HG03066 (cell line): ENCODE data around the gene NAT9.
A peak's percentile ranks its signal among the peaks of the same experiment; 100 is the strongest.

Experiments
- ATAC-seq: cut with Tn5 transposase; IDR thresholded peaks from one replicate; pipeline ENCODE4 v1.9.1; 2021; ENCODE audit warnings: low read depth; ENCODE audit not compliant: unreplicated experiment

The NAT9 gene

GRCh38 chr17:74782571-74782970 is 6.4 kb upstream of the NAT9 start:
- ATAC-seq, result no peak

DNA sequence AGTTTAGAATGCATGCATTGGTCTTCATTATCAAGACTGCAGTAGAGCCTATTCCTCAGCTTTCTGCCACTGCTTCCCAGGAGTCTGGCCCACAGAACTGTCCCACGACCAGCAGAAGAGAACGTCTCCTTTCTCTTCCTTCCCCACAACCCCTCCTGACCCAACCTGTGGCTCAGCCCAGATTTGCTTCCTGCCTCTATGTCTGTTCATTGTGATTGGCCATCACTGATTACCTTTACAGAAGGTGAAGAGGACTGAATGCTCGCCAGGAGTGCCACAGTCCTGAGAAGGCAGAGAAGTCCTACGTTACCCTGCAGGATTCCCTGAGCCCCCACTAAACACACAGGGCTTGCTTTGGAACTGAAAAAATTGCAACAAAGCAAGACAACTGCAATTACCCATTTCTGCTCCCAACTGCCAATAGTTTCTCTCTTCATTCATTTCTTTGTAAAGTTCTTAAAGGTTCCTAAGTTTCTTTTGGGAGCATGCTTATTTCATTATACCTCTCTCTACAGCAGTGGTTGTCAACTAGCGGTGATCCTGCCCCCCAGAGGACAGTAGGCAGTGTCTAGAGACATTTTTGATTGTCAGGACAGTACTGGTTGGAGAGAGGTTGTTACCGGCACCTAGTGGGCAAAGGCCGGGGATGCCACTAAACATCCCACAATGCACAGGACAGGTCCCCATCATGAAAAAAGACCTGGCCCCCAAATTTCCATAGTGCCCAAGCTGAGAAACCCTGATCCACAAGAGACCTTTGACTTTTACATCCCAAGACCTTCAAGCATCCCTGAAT is 4.5 kb upstream of the NAT9 start:
- no peak for ATAC-seq

DNA sequence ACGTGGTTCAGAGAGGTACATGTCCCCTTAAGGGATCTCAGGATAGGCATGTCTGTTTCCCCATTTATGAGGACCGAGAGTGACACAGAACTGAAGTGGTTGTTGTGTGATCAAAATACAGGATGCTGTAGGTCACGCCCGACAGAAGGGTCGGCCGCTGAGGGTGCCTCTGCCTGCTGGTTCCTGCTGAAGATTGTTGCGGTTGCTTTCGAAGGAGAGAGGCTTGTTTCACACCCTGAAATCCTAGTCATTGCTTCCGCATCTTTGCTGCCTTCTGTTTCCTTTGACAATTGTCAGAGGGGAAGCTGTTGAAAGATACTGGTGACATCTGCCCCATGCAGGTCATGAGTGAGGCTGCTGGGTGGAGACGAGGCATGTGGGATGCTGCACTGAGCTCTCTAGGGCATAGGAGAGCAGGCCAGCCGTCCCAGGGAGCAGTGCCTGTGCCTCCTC is 3.8 kb upstream of the NAT9 start:
- ATAC-seq, result peak; percentile 58

DNA sequence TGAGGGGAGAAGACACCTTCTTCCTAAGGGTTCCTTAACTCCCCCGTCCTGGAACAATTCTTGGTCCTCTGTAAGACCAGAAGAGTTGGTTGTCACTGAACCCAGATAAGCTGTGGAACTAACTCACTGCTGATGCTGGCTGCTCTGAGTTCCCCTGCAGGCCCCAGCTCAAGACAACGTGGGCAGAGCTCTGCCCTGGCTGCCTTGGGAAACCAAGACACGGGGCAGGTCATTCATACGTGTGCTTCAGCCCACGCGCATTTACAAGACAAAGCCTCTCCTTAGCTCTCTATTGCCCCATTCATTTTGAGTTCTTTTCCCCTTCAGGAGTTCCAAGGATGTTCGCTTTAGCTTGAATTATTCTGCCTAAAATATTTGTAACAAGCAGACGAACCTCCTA is 3.4 kb upstream of the NAT9 start:
- no peak for ATAC-seq

DNA sequence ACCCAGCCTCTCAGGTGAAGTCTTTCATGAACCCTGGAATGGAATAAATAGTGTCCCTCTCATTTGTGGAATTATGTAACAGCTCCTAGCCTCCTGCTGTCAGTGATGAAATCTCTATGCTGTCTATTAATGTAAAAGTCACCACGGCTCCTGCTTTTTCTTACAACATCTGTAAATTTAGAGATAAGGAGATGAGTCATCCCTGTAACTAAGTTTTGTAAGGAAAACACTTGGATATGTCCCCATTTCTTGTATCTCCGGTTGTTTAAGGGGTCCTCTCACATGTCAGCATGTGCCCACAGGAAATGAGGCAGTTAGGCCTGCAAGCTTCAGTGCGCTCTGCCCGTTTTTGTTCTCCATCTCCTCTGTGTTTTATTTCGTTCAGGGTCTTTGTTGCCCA is 2.8 kb upstream of the NAT9 start:
- no peak for ATAC-seq

DNA sequence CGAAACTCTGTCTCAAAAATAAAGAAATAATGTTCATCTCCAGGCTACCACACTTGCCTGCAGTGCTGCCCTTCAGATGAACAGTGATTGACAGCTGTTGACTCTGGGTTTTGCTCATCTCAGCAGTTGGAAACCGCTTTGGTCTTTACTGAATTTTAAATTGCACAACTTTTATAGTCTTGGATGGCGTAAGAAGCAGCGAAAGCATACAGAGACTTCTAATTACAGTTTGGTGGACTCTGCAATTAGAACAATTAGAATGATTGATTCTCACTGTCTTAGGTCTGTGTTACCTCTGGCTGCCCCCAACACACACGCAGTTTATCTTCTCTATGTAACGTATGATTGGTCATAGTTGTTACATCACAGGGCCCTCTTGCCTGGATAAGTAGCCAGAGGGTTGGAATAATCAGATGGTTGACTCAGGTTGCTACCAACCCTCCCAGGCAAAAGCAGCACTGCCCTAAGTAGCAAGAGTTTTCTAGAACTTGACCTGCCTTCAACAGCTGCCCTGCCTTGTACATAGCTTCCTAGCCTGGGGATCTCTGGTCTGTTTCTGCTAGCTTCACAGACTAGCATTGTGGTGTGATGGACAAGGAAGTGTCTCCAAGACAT is 1.9 kb upstream of the NAT9 start:
- no peak for ATAC-seq

- ATAC-seq, result no peak
Measured at GRCh38 chr17:74776990-74777389, 845 bp upstream of the NAT9 start.

DNA sequence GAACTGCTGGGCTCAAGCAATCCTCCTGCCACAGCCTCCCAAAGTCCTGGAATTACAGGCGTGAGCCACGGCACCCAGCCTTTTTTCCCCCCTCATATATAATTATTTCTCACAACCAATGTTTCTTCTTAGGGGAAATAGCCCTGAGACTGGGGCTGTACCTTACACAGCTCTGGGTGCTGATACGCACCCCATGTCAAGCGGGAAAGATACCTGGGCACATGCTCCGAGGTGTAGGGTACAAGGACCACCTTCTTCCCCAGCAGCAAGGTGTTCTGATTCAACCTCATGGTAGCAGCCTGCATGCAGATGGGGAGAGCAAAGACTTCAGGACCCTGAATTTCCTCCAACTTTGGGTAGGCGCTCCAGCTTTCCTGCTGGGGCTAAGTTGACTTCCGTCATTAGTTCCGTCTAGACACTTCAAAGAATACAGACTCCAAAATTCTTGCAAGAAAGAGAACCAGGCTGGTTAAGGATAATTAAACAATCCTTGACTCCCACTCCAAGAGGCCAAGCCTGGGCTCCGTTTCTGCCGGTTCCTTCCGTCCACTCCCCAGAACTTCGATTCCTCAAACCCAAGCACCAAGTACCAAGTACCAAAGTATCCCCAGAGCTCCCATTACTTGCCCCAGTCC is 619 bp downstream of the NAT9 start:
- ATAC-seq, result no peak

GRCh38 chr17:74773871-74774286 is 2.3 kb downstream of the NAT9 start:
- no peak for ATAC-seq

GRCh38 chr17:74773414-74773813 is 2.7 kb downstream of the NAT9 start:
- ATAC-seq, result no peak

DNA sequence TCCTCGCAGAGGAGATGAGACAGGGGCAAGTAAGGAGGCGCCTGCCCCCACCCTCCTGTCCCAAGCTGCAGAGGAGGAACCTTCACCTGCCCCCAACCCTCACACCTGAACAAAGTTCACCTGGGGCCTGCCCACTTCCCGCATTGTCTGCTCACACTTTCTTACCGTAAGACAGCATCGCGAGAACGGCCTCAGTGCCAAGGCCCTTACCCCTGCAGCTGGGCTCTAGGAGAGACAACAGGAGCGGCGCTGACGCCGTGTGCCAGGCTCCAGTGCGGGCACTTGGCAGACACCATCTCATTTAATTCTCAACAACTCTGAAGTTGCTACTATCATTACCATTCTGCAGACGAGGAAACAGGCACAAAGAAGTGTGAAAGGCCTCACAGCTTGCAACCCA is 4.1 kb downstream of the NAT9 start:
- no peak for ATAC-seq

GRCh38 chr17:74771319-74771914 is 4.7 kb downstream of the NAT9 start:
- ATAC-seq, result no peak

- ATAC-seq, result no peak
Measured at GRCh38 chr17:74770498-74771318, 5.4 kb downstream of the NAT9 start.

DNA sequence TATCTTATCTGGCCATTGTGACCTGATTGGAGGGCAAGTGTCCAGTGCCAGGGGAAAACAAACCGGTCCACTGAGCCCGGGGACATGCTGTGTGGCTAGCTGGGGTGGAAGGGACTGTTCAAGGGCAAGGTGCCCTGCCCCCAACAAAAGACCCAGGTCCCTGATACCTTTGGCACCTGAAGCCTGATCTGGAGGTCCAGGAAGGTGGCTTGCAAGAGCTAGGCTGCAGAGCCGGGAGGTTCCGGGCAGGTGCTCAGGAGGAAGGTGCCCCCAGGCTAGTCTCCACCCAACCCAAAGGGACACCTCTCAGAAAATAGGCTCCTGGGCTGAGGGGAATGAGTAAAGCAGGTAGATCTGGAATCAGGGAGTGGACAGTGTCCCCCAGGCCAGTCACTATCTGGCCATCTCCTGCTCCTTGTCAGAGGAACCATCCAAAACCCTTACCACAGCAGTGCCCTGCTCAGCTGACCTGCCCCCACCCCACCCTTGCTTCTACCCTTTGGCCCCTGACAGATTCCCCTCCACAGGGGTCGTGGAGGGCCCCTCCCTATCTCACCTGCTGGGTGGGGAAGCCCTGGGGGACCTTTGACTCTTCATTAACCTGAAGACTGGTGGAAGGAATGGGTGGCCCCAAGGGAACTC is 6.2 kb downstream of the NAT9 start:
- ATAC-seq, result no peak

GRCh38 chr17:74769266-74769855 is 6.8 kb downstream of the NAT9 start:
- ATAC-seq, result no peak

DNA sequence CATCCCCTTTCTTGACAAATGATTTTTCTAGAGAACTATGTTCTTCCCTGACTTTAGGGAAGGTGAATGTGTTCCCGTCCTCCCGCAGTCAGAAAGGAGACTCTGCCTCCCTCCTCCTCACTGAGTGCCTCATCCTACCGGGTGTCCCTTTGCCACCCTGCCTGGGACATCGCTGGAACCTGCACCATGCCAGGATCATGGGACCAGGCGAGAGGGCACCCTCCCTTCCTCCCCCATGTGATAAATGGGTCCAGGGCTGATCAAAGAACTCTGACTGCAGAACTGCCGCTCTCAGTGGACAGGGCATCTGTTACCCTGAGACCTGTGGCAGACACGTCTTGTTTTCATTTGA is 7.4 kb downstream of the NAT9 start:
- ATAC-seq, result no peak

DNA sequence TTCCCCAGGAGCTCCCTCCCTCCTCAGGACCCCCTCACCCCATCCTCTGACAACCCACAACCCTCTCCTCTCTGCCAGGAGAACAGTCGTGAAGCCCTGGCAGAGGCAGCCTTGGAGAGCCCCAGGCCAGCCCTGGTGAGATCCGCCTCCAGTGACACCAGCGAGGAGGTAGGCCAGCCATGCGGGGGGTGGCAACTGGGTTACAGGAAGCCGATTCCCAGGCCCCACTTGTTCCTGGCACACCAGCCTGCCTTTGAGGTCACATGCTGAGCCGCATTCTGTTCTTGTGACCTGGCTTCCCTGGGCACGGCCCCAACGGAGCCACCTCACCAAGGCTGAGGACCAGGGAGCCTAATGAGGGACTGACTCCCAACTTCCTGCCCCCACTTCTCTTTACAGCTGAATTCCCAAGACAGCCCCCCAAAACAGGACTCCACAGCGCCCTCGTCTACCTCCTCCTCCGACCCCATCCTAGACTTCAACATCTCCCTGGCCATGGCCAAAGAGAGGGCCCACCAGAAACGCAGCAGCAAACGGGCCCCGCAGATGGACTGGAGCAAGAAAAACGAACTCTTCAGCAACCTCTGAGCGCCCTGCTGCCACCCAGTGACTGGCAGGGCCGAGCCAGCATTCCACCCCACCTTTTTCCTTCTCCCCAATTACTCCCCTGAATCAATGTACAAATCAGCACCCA is 7.9 kb downstream of the NAT9 start:
- ATAC-seq, result no peak

DNA sequence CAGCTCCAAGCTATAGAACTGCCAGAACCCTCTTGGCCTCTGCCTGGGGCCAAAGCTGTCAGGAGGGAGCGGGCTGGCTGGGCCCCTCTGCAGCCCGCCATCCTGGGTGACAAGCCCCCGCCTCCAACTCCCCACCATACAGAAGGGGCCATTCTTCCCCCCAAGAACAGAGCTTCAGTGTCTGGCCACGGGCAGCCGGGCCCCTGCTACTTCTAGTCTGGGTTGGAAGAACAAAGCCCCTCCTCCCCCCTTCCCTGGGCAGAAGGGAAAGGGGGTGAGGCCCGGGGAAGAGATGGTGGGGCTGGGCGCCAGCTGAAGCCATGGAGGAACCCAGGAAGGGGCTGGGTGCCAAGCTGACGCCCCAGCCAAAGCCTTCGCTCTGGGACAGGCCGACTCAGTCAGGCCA is 9.0 kb downstream of the NAT9 start:
- ATAC-seq, result no peak

DNA sequence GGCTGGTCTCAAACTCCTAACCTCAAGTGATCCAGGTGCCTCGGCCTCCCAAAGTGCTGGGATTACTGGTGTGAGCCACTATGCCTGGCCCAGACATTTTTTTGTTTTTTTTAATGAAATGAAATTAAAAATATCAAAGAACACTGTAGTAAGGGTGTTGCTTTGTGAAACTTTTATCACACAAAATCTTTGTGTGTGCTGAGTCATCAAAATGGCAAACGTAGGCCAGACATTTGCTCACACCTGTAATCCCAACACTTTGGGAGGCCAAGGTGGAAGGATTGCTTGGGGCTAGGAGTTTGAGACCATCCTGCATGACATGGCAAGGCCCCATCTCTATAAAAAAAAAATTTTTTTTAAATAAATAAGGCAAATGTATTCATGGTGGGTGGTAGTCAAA is 9.7 kb downstream of the NAT9 start:
- no peak for ATAC-seq
